MCF 10A (cell line): ENCODE measurements around the gene JAK3. TPM values are rescaled to one million over a fixed set of nuclear protein-coding genes. Genes with fewer than 3 reads are reported as not detected.
A peak's percentile ranks its signal among the peaks of the same experiment; 100 is the strongest.

ENCODE experiments used
- BruUV-seq: library from RNA; stranded (reverse); fragments of 400-500 nt; replicated peaks from 2 replicates; lab custom pipeline; 2021; lab: Mats Ljungman, UMichigan
- CTCF ChIA-PET: fragments of 300-600 bp; sonication (Branson Sonifier 250); formaldehyde crosslinking; extraction: SDS; loops from one replicate; lab custom pipeline; 2021; ENCODE audit warnings: antibody characterized with exemption, inconsistent platforms; lab: Yijun Ruan, JAX
- POLR2A ChIA-PET: fragments of 300-600, 350-650 bp; sonication (Branson Sonifier 250); formaldehyde crosslinking; extraction: SDS; loops from one replicate; lab custom pipeline; 2020; ENCODE audit warnings: antibody characterized with exemption, inconsistent platforms; lab: Yijun Ruan, JAX
- DNase-seq: peaks from one replicate; pipeline ENCODE4 v3.0.0-alpha.2; 2018; ENCODE audit not compliant: unreplicated experiment
- H3K27ac Mint-ChIP-seq: one replicate; pipeline ENCODE4 v1.8.0; 2022; ENCODE audit warnings: mild to moderate bottlenecking, low read depth, mixed read lengths; ENCODE audit not compliant: unreplicated experiment
- H3K27me3 Mint-ChIP-seq: one replicate; pipeline ENCODE4 v1.8.0; 2022; ENCODE audit warnings: mixed read lengths; ENCODE audit not compliant: insufficient read depth, unreplicated experiment
- H3K36me3 Mint-ChIP-seq: one replicate; pipeline ENCODE4 v1.8.0; 2022; ENCODE audit warnings: mild to moderate bottlenecking, moderate library complexity, mixed read lengths; ENCODE audit not compliant: insufficient read depth, unreplicated experiment
- H3K4me1 Mint-ChIP-seq: one replicate; pipeline ENCODE4 v1.8.0; 2022; ENCODE audit warnings: mixed read lengths; ENCODE audit not compliant: insufficient read depth, unreplicated experiment
- H3K4me3 Mint-ChIP-seq: one replicate; pipeline ENCODE4 v1.8.0; 2022; ENCODE audit warnings: mild to moderate bottlenecking, moderate library complexity, mixed read lengths; ENCODE audit not compliant: unreplicated experiment
- H3K9me3 Mint-ChIP-seq: one replicate; pipeline ENCODE4 v1.8.0; 2022; ENCODE audit warnings: mixed read lengths; ENCODE audit not compliant: unreplicated experiment
- intact Hi-C: fragments of 100-400 bp; cut with micrococcal nuclease; formaldehyde crosslinking; loops from 2 replicates; pipeline ENCODE4 v1.14.1; 2022
- total RNA-seq: library from RNA; stranded (reverse); gene quantifications from 2 replicates; pipeline ENCODE4 v1.2.3, GENCODE V29; 2022
- TF ChIP-seq, protein P1 (sequence below): fragments of 200-600 bp; IDR thresholded peaks from one replicate; pipeline ENCODE4 v1.8.0; 2022; ENCODE audit warnings: antibody characterized with exemption, mild to moderate bottlenecking; ENCODE audit not compliant: unreplicated experiment

Gene JAK3
- total RNA-seq, 1 experiment from 2014 or later: not detected

DNA sequence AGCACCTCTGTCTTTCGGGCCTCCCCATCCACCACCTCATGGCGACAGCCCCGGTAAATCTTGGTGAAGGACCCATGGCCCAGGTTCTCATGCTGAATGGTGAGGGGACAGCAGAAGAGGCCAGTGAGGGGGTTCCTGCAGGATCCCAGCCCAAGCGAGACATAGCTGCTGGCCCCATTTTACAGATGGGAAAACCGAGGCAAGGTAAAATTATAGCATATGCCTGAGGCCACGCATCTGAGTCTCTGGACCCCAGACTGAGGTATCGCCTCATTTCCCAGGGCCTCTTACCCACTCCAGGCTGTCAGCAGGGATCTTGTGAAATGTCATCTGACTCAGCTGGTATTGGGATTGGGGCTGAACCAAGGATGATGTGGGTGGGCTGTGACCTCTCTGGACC is 9.8 kb downstream of the JAK3 start:
- no peaks in the 10 kb centered on the region for H3K27me3 Mint-ChIP-seq
- POLR2A ChIA-PET: interaction anchor here (0.6 to 1.2 kb wide), 3 partner anchors 21 to 342 kb away, joined by 3 read pairs; no protein-coding TSS in a partner anchor
- intact Hi-C loops: no loop called here
- no peak overlapping the region for H3K4me3 Mint-ChIP-seq
- H3K4me1 Mint-ChIP-seq: no peaks in the 10 kb centered on the region
- no TSS peak for BruUV-seq
- CTCF ChIA-PET: no interaction called here
- H3K9me3 Mint-ChIP-seq: no peaks in the 10 kb centered on the region
- no peak for DNase-seq
- TF ChIP-seq, protein P1, sequence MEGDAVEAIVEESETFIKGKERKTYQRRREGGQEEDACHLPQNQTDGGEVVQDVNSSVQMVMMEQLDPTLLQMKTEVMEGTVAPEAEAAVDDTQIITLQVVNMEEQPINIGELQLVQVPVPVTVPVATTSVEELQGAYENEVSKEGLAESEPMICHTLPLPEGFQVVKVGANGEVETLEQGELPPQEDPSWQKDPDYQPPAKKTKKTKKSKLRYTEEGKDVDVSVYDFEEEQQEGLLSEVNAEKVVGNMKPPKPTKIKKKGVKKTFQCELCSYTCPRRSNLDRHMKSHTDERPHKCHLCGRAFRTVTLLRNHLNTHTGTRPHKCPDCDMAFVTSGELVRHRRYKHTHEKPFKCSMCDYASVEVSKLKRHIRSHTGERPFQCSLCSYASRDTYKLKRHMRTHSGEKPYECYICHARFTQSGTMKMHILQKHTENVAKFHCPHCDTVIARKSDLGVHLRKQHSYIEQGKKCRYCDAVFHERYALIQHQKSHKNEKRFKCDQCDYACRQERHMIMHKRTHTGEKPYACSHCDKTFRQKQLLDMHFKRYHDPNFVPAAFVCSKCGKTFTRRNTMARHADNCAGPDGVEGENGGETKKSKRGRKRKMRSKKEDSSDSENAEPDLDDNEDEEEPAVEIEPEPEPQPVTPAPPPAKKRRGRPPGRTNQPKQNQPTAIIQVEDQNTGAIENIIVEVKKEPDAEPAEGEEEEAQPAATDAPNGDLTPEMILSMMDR: no peak
- no peaks in the 10 kb centered on the region for H3K36me3 Mint-ChIP-seq
- no peak overlapping the region for H3K27ac Mint-ChIP-seq

DNA sequence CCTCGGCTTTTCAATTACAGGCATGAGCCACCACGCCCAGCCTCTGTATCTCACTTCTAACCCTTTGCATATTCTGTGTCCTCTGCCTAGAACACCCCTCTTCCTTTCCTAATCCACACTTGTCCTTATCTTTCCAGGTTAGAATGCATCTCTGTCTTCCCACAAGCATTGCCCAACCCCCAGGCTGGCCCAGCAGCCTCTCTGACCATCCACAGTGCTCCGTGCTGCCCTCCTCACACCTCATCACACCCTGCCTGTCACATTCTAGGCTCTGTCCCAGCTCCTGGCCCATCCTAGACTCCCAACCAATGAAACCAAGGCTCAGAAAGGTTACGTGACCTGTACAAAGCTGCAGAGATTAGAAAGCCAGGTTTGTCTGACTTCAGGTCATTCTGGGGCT is 11.3 kb downstream of the JAK3 start:
- Mint-ChIP-seq H3K27ac (no peak overlapping the region), H3K4me1 (no peaks in the 10 kb centered on the region), H3K36me3 (no peaks in the 10 kb centered on the region), H3K27me3 (no peaks in the 10 kb centered on the region), H3K9me3 (no peaks in the 10 kb centered on the region), H3K4me3 (no peak overlapping the region)
- DNase-seq: no peak
- no TSS peak for BruUV-seq
- TF ChIP-seq, protein P1: no peak
- ChIA-PET CTCF (interaction anchor here (0.6 kb wide), 1 partner anchor 109 kb away, joined by 3 read pairs; no protein-coding TSS in a partner anchor), POLR2A (interaction anchor here (0.7 to 1.0 kb wide), 2 partner anchors 23 to 24 kb away, joined by 3 read pairs; partner anchors contain the start of gene RPL18A)
- intact Hi-C loops: no loop called here

DNA sequence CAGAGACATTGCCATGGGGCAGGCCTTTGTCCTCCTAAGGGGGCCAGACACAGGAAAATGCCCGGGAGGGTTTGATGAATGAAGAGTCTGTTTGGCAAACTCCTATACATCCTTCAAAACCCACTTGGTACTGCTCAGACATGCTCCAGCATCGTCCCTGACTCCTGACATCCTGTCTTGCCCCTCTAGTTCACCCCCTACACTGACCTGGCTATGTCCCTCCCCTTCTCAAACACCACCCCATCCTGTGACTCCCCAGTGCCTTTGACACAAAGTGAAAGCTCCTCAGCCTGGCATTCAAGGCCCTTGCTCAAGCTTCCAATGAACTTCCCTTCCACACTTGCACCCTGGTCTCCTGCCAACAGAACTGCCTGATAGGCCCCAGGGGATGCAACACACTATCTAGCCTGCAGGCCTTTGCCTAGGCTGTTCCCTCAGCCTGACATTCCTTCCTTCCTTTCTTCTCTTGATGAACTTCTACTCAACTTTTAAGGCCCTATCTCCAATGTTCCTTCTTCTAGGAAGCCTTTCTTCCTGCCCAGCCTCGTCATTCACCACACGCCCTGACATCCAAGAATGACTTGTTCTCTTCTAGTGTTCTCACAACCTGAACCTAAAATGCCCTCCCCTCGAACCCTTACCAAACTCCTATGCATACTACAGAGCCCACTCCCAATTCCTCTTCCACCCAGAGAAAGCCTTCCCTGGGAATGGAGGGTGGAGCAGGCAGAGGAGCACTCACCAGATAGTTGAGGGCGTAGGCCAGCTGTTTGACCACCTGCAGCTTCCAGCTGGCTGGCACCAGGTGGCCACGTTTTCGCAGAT is 12.4 kb downstream of the JAK3 start:
- no peak overlapping the region for H3K4me3 Mint-ChIP-seq
- H3K27me3 Mint-ChIP-seq: no peaks in the 10 kb centered on the region
- H3K27ac Mint-ChIP-seq: no peak overlapping the region
- no peaks in the 10 kb centered on the region for H3K36me3 Mint-ChIP-seq
- H3K9me3 Mint-ChIP-seq: no peaks in the 10 kb centered on the region
- CTCF ChIA-PET: interaction anchor here (1.4 kb wide), 1 partner anchor 61 kb away, joined by 5 read pairs; no protein-coding TSS in a partner anchor
- BruUV-seq: no TSS peak
- TF ChIP-seq, protein P1: no peak
- POLR2A ChIA-PET: no interaction called here
- H3K4me1 Mint-ChIP-seq: no peaks in the 10 kb centered on the region
- no peak for DNase-seq
- intact Hi-C loops: no loop called here

DNA sequence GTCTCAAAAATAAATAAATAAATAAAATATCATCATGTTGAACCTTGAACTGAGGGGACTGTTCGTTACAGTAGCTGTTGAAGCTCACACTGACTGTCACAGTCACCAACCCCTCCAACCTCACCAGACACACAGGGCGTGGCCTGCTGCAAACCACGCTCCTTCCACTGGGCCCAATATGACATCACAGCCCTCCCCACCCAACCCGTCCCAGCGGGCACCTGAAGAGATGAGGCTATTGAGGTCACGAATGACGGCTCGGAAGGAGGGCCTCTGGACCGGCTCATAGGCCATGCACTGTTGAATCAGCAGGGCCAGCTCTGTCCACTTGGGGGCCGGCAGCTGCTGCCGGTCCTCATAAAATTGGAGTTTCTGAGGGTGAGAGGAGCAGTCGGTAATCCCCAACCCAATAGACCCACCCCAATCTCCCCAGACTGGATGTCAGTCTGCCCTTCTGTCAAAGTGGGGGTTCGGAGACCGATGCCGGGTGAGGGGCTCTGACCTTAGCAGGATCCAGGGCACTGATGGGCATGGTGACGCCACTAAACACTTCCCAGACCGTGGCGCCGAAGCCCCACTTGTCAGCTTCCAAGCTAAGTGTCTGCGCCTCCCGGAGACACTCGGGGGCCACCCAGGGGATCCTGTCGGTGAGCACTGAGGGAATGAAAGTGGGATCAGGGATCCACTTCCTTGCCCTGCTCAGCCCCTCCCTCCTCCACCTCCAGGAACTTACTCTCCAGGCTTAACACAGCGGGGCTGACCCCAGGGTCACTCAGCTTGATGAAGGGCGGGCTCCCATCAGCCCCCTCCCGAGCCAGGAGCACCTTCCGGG is 13.2 kb downstream of the JAK3 start:
- intact Hi-C loops: no loop called here
- BruUV-seq: no TSS peak
- TF ChIP-seq, protein P1: peak; percentile 6
- no peak overlapping the region for H3K4me3 Mint-ChIP-seq
- POLR2A ChIA-PET: interaction anchor here (1.2 kb wide), 1 partner anchor 21 kb away, joined by 3 read pairs; no protein-coding TSS in a partner anchor
- CTCF ChIA-PET: interaction anchor here (0.7 to 1.4 kb wide), 2 partner anchors 11 to 60 kb away, joined by 3 to 5 read pairs; no protein-coding TSS in a partner anchor
- H3K9me3 Mint-ChIP-seq: no peaks in the 10 kb centered on the region
- no peaks in the 10 kb centered on the region for H3K4me1 Mint-ChIP-seq
- no peak overlapping the region for H3K27ac Mint-ChIP-seq
- no peaks in the 10 kb centered on the region for H3K36me3 Mint-ChIP-seq
- no peaks in the 10 kb centered on the region for H3K27me3 Mint-ChIP-seq
- DNase-seq: no peak
